ENCODE results near the gene CRYBA4.

Gene CRYBA4

GRCh38 chr22:26663374-26663923, 41.7 kb downstream of the CRYBA4 start:
- no peak for FAIRE-seq

GRCh38 chr22:26665813-26666231, 44.1 kb downstream of the CRYBA4 start:
- FAIRE-seq = no peak

- no peak for FAIRE-seq
Observed at GRCh38 chr22:26667140-26667539, 45.4 kb downstream of the CRYBA4 start.

GRCh38 chr22:26669060-26669481, 47.3 kb downstream of the CRYBA4 start:
- no peak for FAIRE-seq

GRCh38 chr22:26670459-26670858, 48.7 kb downstream of the CRYBA4 start:
- FAIRE-seq = no peak

- no peak for FAIRE-seq
Observed at GRCh38 chr22:26671317-26672059, 49.7 kb downstream of the CRYBA4 start.

- FAIRE-seq = no peak
Observed at GRCh38 chr22:26672060-26672471, 50.3 kb downstream of the CRYBA4 start.

GRCh38 chr22:26672590-26673468, 51.1 kb downstream of the CRYBA4 start:
- FAIRE-seq = peak; percentile 87

- no peak for FAIRE-seq
Observed at GRCh38 chr22:26673486-26673885, 51.7 kb downstream of the CRYBA4 start.

- FAIRE-seq = no peak
Observed at GRCh38 chr22:26674211-26675190, 52.7 kb downstream of the CRYBA4 start.

- FAIRE-seq = no peak
Observed at GRCh38 chr22:26675687-26676268, 54.0 kb downstream of the CRYBA4 start.

GRCh38 chr22:26677217-26677616, 55.5 kb downstream of the CRYBA4 start:
- FAIRE-seq = no peak

GRCh38 chr22:26679003-26679629, 57.4 kb downstream of the CRYBA4 start:
- peak; percentile 51 for FAIRE-seq

Data from islet of Langerhans (tissue), 1 donor.